Measurements from ENCODE around the gene TIGD3.

Gene TIGD3

GRCh38 chr11:65380460-65381119 lies 26.0 kb downstream of the TIGD3 start:
- Histone ChIP-seq H3K36me3 (ENCODE audit: insufficient read depth, low read length) (no peaks in the 10 kb centered on the region), H3K4me3 (ENCODE audit: low read length) (no peak overlapping the region), H2AFZ (ENCODE audit: low read depth, low read length) (no peak overlapping the region), H3K9me3 (ENCODE audit: low read length) (no peaks in the 10 kb centered on the region), H3K4me1 (ENCODE audit: insufficient read depth, low read length) (peaks cover 15% of the 10 kb centered on the region), H3K27me3 (ENCODE audit: insufficient read depth, low read length) (peaks cover 5% of the 10 kb centered on the region)

DNA sequence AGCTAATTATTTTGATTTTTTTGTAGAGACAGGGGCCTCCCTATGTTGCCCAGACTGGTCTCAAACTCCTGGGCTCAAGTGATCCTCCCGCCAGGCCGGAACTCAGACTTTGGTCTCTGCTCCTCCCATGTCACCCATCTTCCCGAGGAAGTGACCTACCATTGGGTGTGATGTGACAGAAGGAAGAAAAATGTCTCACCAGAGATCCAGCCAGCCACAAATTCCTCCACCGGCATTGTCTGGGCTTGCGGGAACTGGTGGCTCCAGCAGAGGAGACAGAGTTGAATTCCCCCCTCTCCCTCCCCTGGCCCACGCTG lies 27.1 kb downstream of the TIGD3 start:
- Histone ChIP-seq H3K4me3 (ENCODE audit: low read length) (no peak overlapping the region), H3K27me3 (ENCODE audit: insufficient read depth, low read length) (peaks cover 5% of the 10 kb centered on the region), H3K9me3 (ENCODE audit: low read length) (no peaks in the 10 kb centered on the region), H3K36me3 (ENCODE audit: insufficient read depth, low read length) (no peaks in the 10 kb centered on the region), H3K4me1 (ENCODE audit: insufficient read depth, low read length) (peaks cover 17% of the 10 kb centered on the region), H2AFZ (ENCODE audit: low read depth, low read length) (peak overlapping the region; percentile 92)

- Histone ChIP-seq H3K4me1 (ENCODE audit: insufficient read depth, low read length) (peaks cover 21% of the 10 kb centered on the region), H3K27me3 (ENCODE audit: insufficient read depth, low read length) (peaks cover 3% of the 10 kb centered on the region), H3K36me3 (ENCODE audit: insufficient read depth, low read length) (no peaks in the 10 kb centered on the region), H3K9me3 (ENCODE audit: low read length) (no peaks in the 10 kb centered on the region), H3K4me3 (ENCODE audit: low read length) (peak within 1 kb of the TSS; percentile 34), H2AFZ (ENCODE audit: low read depth, low read length) (peak within 1 kb of the TSS; percentile 92)
These were observed 27.7 kb downstream of the TIGD3 start, which contains the start of gene SLC25A45 for GRCh38 chr11:65382033-65382803. TSS of gene SLC25A45 (minus strand) at chr11:65382646. CDS start at chr11:65381951, 695 bp downstream.

GRCh38 chr11:65382804-65383368 lies 28.3 kb downstream of the TIGD3 start:
- H3K4me3 ChIP-seq (ENCODE audit: low read length): peak overlapping the region; percentile 34

DNA sequence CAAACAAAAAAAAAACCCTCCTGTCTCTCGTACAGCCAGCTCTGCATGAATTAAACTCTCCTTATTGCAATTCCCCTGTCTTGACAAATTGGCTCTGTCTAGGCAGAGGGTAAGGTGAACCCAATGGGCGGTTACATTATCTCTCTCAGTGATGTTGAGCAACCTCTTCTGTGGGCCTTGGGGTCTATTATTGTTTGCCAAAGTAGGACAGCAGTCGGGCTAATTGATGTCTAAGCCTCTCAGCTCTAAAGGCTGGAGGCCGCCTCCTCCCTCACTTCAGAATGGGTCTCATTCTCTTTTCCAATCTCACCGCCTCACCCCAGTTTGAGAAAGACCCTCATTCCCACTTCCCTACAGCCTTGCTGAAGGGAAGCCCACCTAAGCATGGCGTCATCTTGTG lies 29.2 kb downstream of the TIGD3 start:
- H3K36me3 ChIP-seq (ENCODE audit: insufficient read depth, low read length): no peaks in the 10 kb centered on the region
- H3K4me3 ChIP-seq (ENCODE audit: low read length): no peak overlapping the region
- no peaks in the 10 kb centered on the region for H3K9me3 ChIP-seq (ENCODE audit: low read length)
- H3K27me3 ChIP-seq (ENCODE audit: insufficient read depth, low read length): no peaks in the 10 kb centered on the region
- H3K4me1 ChIP-seq (ENCODE audit: insufficient read depth, low read length): peaks cover 20% of the 10 kb centered on the region
- no peak overlapping the region for H2AFZ ChIP-seq (ENCODE audit: low read depth, low read length)

More at GRCh38 chr11:65382804-65383368, 28.3 kb downstream of the TIGD3 start:
- H2AFZ ChIP-seq (ENCODE audit: low read depth, low read length): peak overlapping the region; percentile 92
- no peaks in the 10 kb centered on the region for H3K9me3 ChIP-seq (ENCODE audit: low read length)
- no peaks in the 10 kb centered on the region for H3K27me3 ChIP-seq (ENCODE audit: insufficient read depth, low read length)
- no peaks in the 10 kb centered on the region for H3K36me3 ChIP-seq (ENCODE audit: insufficient read depth, low read length)
- peaks cover 23% of the 10 kb centered on the region for H3K4me1 ChIP-seq (ENCODE audit: insufficient read depth, low read length)

GRCh38 chr11:65384301-65384889 lies 29.8 kb downstream of the TIGD3 start:
- Histone ChIP-seq H3K4me1 (ENCODE audit: insufficient read depth, low read length) (peaks cover 20% of the 10 kb centered on the region), H2AFZ (ENCODE audit: low read depth, low read length) (no peak overlapping the region), H3K36me3 (ENCODE audit: insufficient read depth, low read length) (no peaks in the 10 kb centered on the region), H3K9me3 (ENCODE audit: low read length) (no peaks in the 10 kb centered on the region), H3K27me3 (ENCODE audit: insufficient read depth, low read length) (no peaks in the 10 kb centered on the region), H3K4me3 (ENCODE audit: low read length) (no peak overlapping the region)

GRCh38 chr11:65386307-65387140 lies 32.0 kb downstream of the TIGD3 start, which contains the start of gene FRMD8:
TSS of gene FRMD8 (plus strand) at chr11:65386637. CDS start at chr11:65387037, 400 bp downstream.
- peaks cover 25% of the 10 kb centered on the region for H3K4me1 ChIP-seq (ENCODE audit: insufficient read depth, low read length)
- H3K36me3 ChIP-seq (ENCODE audit: insufficient read depth, low read length): no peaks in the 10 kb centered on the region
- H2AFZ ChIP-seq (ENCODE audit: low read depth, low read length): peak within 1 kb of the TSS; percentile 77
- H3K27me3 ChIP-seq (ENCODE audit: insufficient read depth, low read length): no peaks in the 10 kb centered on the region
- peak within 1 kb of the TSS; percentile 82 for H3K4me3 ChIP-seq (ENCODE audit: low read length)
- no peaks in the 10 kb centered on the region for H3K9me3 ChIP-seq (ENCODE audit: low read length)

DNA sequence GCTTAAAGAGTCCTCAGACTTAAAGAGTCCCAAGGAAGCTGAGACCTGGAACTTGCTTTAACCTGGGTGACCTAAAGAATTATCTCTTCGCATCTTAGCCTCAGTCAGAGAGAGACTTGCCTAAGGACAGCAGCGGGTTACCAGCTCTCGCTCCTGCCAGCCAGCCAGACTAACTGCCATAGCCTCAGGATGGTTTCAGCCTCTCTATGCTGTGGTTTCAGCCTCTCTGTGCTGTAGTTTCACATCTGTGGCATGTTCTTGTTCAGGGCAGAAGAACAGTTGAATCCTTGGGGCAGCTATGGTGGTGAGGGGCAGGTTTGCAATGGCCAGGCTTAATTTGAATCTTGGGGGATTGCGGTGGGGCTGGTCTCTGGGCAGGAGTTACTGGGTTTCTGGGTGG lies 34.2 kb downstream of the TIGD3 start:
- Histone ChIP-seq H3K4me3 (ENCODE audit: low read length) (no peak overlapping the region), H2AFZ (ENCODE audit: low read depth, low read length) (no peak overlapping the region), H3K9me3 (ENCODE audit: low read length) (no peaks in the 10 kb centered on the region), H3K36me3 (ENCODE audit: insufficient read depth, low read length) (peaks cover 4% of the 10 kb centered on the region), H3K4me1 (ENCODE audit: insufficient read depth, low read length) (peaks cover 13% of the 10 kb centered on the region), H3K27me3 (ENCODE audit: insufficient read depth, low read length) (no peaks in the 10 kb centered on the region)

- Histone ChIP-seq H3K4me3 (ENCODE audit: low read length) (no peak overlapping the region), H3K4me1 (ENCODE audit: insufficient read depth, low read length) (peaks cover 13% of the 10 kb centered on the region), H3K9me3 (ENCODE audit: low read length) (no peaks in the 10 kb centered on the region), H3K36me3 (ENCODE audit: insufficient read depth, low read length) (peaks cover 7% of the 10 kb centered on the region), H3K27me3 (ENCODE audit: insufficient read depth, low read length) (no peaks in the 10 kb centered on the region), H2AFZ (ENCODE audit: low read depth, low read length) (no peak overlapping the region)
These were observed 34.9 kb downstream of the TIGD3 start for GRCh38 chr11:65389294-65389980.

DNA sequence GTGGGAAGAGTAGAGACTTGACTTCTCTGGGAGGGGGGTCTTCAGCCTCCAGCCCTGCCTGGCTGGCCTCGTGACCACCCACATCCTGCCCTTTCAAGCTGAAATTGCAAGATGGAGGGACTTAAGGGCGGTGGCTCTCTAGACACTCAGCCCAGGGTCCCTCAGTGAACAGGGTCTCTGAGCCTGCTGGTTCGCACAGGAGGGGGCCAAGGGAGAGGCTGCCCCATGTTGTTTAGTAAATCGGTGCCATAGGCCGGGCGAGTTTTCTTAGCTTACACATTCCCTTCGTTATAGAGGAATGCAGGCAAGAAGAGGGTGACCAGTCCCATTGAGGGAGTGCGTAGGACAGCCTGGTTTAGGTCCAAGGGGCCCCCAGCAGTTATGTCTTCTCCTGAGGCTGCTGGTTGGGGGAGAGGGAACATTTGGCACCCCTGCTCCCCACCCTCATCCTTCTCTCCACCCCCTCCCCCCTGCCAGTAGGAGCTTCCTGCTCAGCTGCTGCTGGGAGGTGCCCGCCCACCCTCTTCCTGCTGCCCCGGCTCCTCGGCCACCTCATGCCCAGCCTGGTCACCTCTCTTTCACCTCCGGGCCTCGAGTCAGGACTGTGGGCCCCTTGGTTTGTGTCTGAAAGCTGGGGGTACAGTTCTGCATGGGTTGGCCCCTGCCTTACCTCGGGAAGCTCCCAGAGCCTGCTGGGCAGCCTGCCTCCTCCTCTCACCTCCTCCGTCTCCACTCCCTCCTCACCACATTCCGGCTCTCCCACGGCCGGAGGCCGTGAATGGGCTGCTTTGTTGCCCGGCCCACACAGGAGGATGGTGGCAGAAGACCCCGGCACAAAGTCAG lies 35.8 kb downstream of the TIGD3 start:
- Histone ChIP-seq H3K36me3 (ENCODE audit: insufficient read depth, low read length) (peaks cover 9% of the 10 kb centered on the region), H3K27me3 (ENCODE audit: insufficient read depth, low read length) (no peaks in the 10 kb centered on the region), H3K4me1 (ENCODE audit: insufficient read depth, low read length) (peaks cover 13% of the 10 kb centered on the region), H3K9me3 (ENCODE audit: low read length) (no peaks in the 10 kb centered on the region), H3K4me3 (ENCODE audit: low read length) (no peak overlapping the region), H2AFZ (ENCODE audit: low read depth, low read length) (no peak overlapping the region)

- Histone ChIP-seq H3K4me1 (ENCODE audit: insufficient read depth, low read length) (peaks cover 13% of the 10 kb centered on the region), H3K9me3 (ENCODE audit: low read length) (no peaks in the 10 kb centered on the region), H3K27me3 (ENCODE audit: insufficient read depth, low read length) (no peaks in the 10 kb centered on the region), H2AFZ (ENCODE audit: low read depth, low read length) (no peak overlapping the region), H3K4me3 (ENCODE audit: low read length) (no peak overlapping the region), H3K36me3 (ENCODE audit: insufficient read depth, low read length) (peaks cover 11% of the 10 kb centered on the region)
These were observed 36.4 kb downstream of the TIGD3 start for GRCh38 chr11:65390996-65391395.
